Liver (tissue), 9 donors: ENCODE measurements around the gene CHPF2. TPM values are rescaled to one million over a fixed set of nuclear protein-coding genes. Genes with fewer than 3 reads are reported as not detected.

Experiments
- DNase-seq: peaks from one replicate; pipeline ENCODE4 v3.0.0-alpha.2; 2017; ENCODE audit warnings: low spot score
- H3K27ac ChIP-seq, 2 donors: one replicate each; pipeline ENCODE4 v1.7.0; 2013; ENCODE audit warnings: inconsistent platforms in 2 of 2, low read length in 2 of 2, control low read depth in 1 of 2, low read depth in 1 of 2, mild to moderate bottlenecking in 1 of 2
- H3K27me3 ChIP-seq, 4 donors: one replicate each; pipeline versions ENCODE4 v1.6.1 to v1.7.0; 2013; ENCODE audit warnings: low read length in 3 of 4, inconsistent platforms in 1 of 4, mild to moderate bottlenecking in 1 of 4, moderate library complexity in 1 of 4; ENCODE audit not compliant: control insufficient read depth in 4 of 4, insufficient read depth in 4 of 4
- H3K36me3 ChIP-seq, 4 donors: one replicate each; pipeline versions ENCODE4 v1.6.1 to v1.7.0; 2013; ENCODE audit warnings: low read length in 3 of 4, mild to moderate bottlenecking in 3 of 4, low read depth in 1 of 4, moderate library complexity in 1 of 4; ENCODE audit not compliant: control insufficient read depth in 4 of 4, insufficient read depth in 3 of 4
- H3K4me1 ChIP-seq, 4 donors: one replicate each; pipeline versions ENCODE4 v1.6.1 to v1.7.0; 2013; ENCODE audit warnings: low read length in 3 of 4, mild to moderate bottlenecking in 3 of 4, moderate library complexity in 1 of 4; ENCODE audit not compliant: control insufficient read depth in 4 of 4, insufficient read depth in 4 of 4
- H3K4me3 ChIP-seq, 3 donors: one replicate each; pipeline versions ENCODE4 v1.6.1 to v1.7.0; 2013; ENCODE audit warnings: low read length in 3 of 3, control low read depth in 1 of 3, low read depth in 1 of 3, mild to moderate bottlenecking in 1 of 3
- H3K9ac ChIP-seq, 2 donors: one replicate each; pipeline ENCODE4 v1.7.0; 2013; ENCODE audit warnings: low read length in 2 of 2, mild to moderate bottlenecking in 2 of 2, moderate library complexity in 2 of 2, control low read depth in 1 of 2, low read depth in 1 of 2
- H3K9me3 ChIP-seq, 4 donors: one replicate each; pipeline versions ENCODE4 v1.6.1 to v1.7.0; 2013; ENCODE audit warnings: low read length in 3 of 4; ENCODE audit not compliant: control insufficient read depth in 4 of 4
- ATF3 ChIP-seq: IDR thresholded peaks from 2 replicates; pipeline ENCODE4 v1.6.1; 2016; ENCODE audit warnings: antibody characterized with exemption
- CTCF ChIP-seq: fragments of 150-350 bp; IDR thresholded peaks from 2 replicates; pipeline ENCODE4 v1.5.1; 2017; ENCODE audit warnings: improper control_type of control experiment, low read depth, low read length; ENCODE audit not compliant: missing input control
- EGR1 ChIP-seq, 2 donors: IDR thresholded peaks; 2 replicates each; pipeline ENCODE4 v1.6.1; 2016 to 2018; ENCODE audit warnings: antibody characterized with exemption in 2 of 2, low read depth in 2 of 2
- FOXA1 ChIP-seq: IDR thresholded peaks from 2 replicates; pipeline ENCODE4 v1.6.1; 2016; ENCODE audit warnings: antibody characterized with exemption
- FOXA2 ChIP-seq: IDR thresholded peaks from 2 replicates; pipeline ENCODE4 v1.6.1; 2016; ENCODE audit warnings: antibody characterized with exemption
- GABPA ChIP-seq, 2 donors: IDR thresholded peaks in 1 of 2; conservative IDR thresholded peaks in 1 of 2; 2 replicates each; pipeline ENCODE4 v1.6.1; 2016; ENCODE audit warnings: antibody characterized with exemption in 2 of 2, mild to moderate bottlenecking in 1 of 2, moderate library complexity in 1 of 2
- HNF4A ChIP-seq, 2 donors: conservative IDR thresholded peaks; 2 replicates each; pipeline ENCODE4 v1.6.1; 2016; ENCODE audit warnings: antibody characterized with exemption in 2 of 2, mild to moderate bottlenecking in 2 of 2
- HNF4G ChIP-seq: IDR thresholded peaks from 2 replicates; pipeline ENCODE4 v1.6.1; 2016; ENCODE audit warnings: antibody characterized with exemption
- JUND ChIP-seq, 2 donors: IDR thresholded peaks; 2 replicates each; pipeline ENCODE4 v1.6.1; 2016; ENCODE audit warnings: antibody characterized with exemption in 2 of 2
- NR2F2 ChIP-seq: IDR thresholded peaks from 2 replicates; pipeline ENCODE4 v1.6.1; 2016; ENCODE audit warnings: antibody characterized with exemption
- RAD21 ChIP-seq, 2 donors: IDR thresholded peaks; 2 replicates each; pipeline ENCODE4 v1.6.1; 2016; ENCODE audit warnings: antibody characterized with exemption in 2 of 2, mild to moderate bottlenecking in 2 of 2
- REST ChIP-seq: IDR thresholded peaks from 2 replicates; pipeline ENCODE4 v1.6.1; 2016; ENCODE audit warnings: antibody characterized with exemption, mild to moderate bottlenecking
- RXRA ChIP-seq, 2 donors: IDR thresholded peaks; 2 replicates each; pipeline ENCODE4 v1.6.1; 2017 to 2018; ENCODE audit warnings: antibody characterized with exemption in 2 of 2, mild to moderate bottlenecking in 1 of 2
- SP1 ChIP-seq: IDR thresholded peaks from 2 replicates; pipeline ENCODE4 v1.6.1; 2018; ENCODE audit warnings: antibody characterized with exemption, mild to moderate bottlenecking
- TAF1 ChIP-seq: conservative IDR thresholded peaks from 2 replicates; pipeline ENCODE4 v1.6.1; 2016; ENCODE audit warnings: antibody characterized with exemption, mild to moderate bottlenecking
- YY1 ChIP-seq: IDR thresholded peaks from 2 replicates; pipeline ENCODE4 v1.6.1; 2016; ENCODE audit warnings: antibody characterized with exemption, mild to moderate bottlenecking
- ZBTB33 ChIP-seq: IDR thresholded peaks from 2 replicates; pipeline ENCODE4 v1.6.1; 2016; ENCODE audit warnings: antibody characterized with exemption
- WGBS: extraction: QIAGEN DNeasy Blood & Tissue Kit; methylation state at CpG from one replicate; pipeline ENCODE4 v1.1.7; 2013; 5-methylcytosine and 5-hydroxymethylcytosine counted together
- polyA plus RNA-seq, 2 donors: library from polyadenylated mRNA; stranded (reverse) in 1 of 2; unstranded in 1 of 2; fragments of 200-250 nt in 1 of 2; fragments of >200 nt in 1 of 2; fragmentation: Nextera tagmentation in 1 of 2; extraction: Ambion mirVana in 1 of 2; gene quantifications; one replicate each; pipeline versions ENCODE4 v1.2.1 to v1.2.3, GENCODE V29; 2013 to 2015
- total RNA-seq, 2 donors: library from RNA; depleted of rRNA; stranded (reverse); fragments of >200 nt; gene quantifications; one replicate each; pipeline ENCODE4 v1.2.3, GENCODE V29; 2014
- donor health status: healthy.
- donor health status: healthy.
- donor health status: healthy.
- donor health status: healthy.
- donor health status: healthy.

Gene CHPF2
- total and polyA plus RNA-seq, 4 donors = 4.1 to 19.7 (median 18.1) TPM

GRCh38 chr7:151275813-151276577, 43.7 kb downstream of the CHPF2 start:
- TF ChIP-seq REST (no peak), ATF3 (no peak), JUND (IDR thresholded peaks at IDR 0.05) (no peak), SP1 (no peak), ZBTB33 (no peak), FOXA2 (no peak), RAD21 (IDR thresholded peaks at IDR 0.05) (no peak), CTCF (no peak), TAF1 (no peak), GABPA (IDR thresholded peaks at IDR 0.05 in 1 of 2, conservative IDR thresholded peaks at IDR 0.05 in 1 of 2) (no peak), FOXA1 (no peak), YY1 (no peak), HNF4A (conservative IDR thresholded peaks at IDR 0.05) (no peak), HNF4G (no peak), NR2F2 (no peak), EGR1 (IDR thresholded peaks at IDR 0.05; ENCODE audit: low read depth in 2 of 2) (no peak), RXRA (IDR thresholded peaks at IDR 0.05) (no peak)
- H3K27ac ChIP-seq = no peak overlapping the region
- H3K36me3 ChIP-seq = no peaks in the 10 kb centered on the region
- H3K9ac ChIP-seq = no peak overlapping the region
- WGBS = 32% methylated on average over 10 of the region's 10 CpGs
- peaks cover 0 to 6% (median 0%) of the 10 kb centered on the region in 4 donors for H3K4me1 ChIP-seq
- H3K27me3 ChIP-seq = peaks cover 0 to 4% (median 0%) of the 10 kb centered on the region in 4 donors
- H3K9me3 ChIP-seq = no peaks in the 10 kb centered on the region
- DNase-seq = no peak
- H3K4me3 ChIP-seq = no peak overlapping the region
